A549 (cell line): ENCODE measurements around the gene FSHB.
A peak's percentile ranks its signal among the peaks of the same experiment; 100 is the strongest.

ENCODE experiments used
- CEBPB ChIP-seq, 2 experiments: fragments of >200 bp in 1 of 2; sonication (Bioruptor Twin) in 1 of 2; formaldehyde crosslinking in 1 of 2; IDR thresholded peaks; 2 replicates each; pipeline ENCODE4 v1.6.1; 2012 to 2016
- FOSL2 ChIP-seq, 2 experiments: fragments of 450-650 bp in 1 of 2; fragments of >200 bp in 1 of 2; sonication (Bioruptor Twin) in 1 of 2; formaldehyde crosslinking; IDR thresholded peaks; 2 replicates each; pipeline versions ENCODE4 v1.5.0 to v1.6.1; 2016 to 2020; ENCODE audit warnings: mild to moderate bottlenecking in 1 of 2, moderate library complexity in 1 of 2
- HMGXB4 ChIP-seq: fragments of 250-450 bp; sonication (Bioruptor Pico); IDR thresholded peaks from 2 replicates; pipeline ENCODE4 v1.5.0; 2021; ENCODE audit warnings: mild to moderate bottlenecking, moderate library complexity, borderline replicate concordance
- MAX ChIP-seq: IDR thresholded peaks from 2 replicates; pipeline ENCODE4 v1.6.1; 2012
- MAZ ChIP-seq: fragments of 150-350 bp; IDR thresholded peaks from 2 replicates; pipeline ENCODE4 v1.6.1; 2014; ENCODE audit warnings: antibody characterized with exemption, low read depth, low read length, borderline replicate concordance
- NR3C1 ChIP-seq: fragments of >200 bp; sonication (Bioruptor Twin); formaldehyde crosslinking; IDR thresholded peaks from 3 replicates; pipeline ENCODE4 v1.6.1; 2017
- POLR2A ChIP-seq: IDR thresholded peaks from 2 replicates; pipeline ENCODE4 v1.6.1; 2012; ENCODE audit warnings: mild to moderate bottlenecking, low read length

GRCh38 chr11:30254307-30255298 is 23.8 kb downstream of the FSHB start:
- TF ChIP-seq HMGXB4 = no peak
- TF ChIP-seq FOSL2 (IDR thresholded peaks at IDR 0.05) = no peak
- TF ChIP-seq FOSL2 (CRISPR knock-in tag; IDR thresholded peaks at IDR 0.05) = peak; percentile 16; the same call in 1 of the 2 replicates
- no peak for TF ChIP-seq CEBPB (IDR thresholded peaks at IDR 0.05)
- TF ChIP-seq MAZ = no peak
- no peak for TF ChIP-seq MAX
- TF ChIP-seq NR3C1 = no peak
- TF ChIP-seq POLR2A = no peak
